HCT116 (cell line): Measurements from ENCODE around the gene SH2B3. TPM values are rescaled to one million over a fixed set of nuclear protein-coding genes. Genes with fewer than 3 reads are reported as not detected.

ENCODE experiments used
- ATAC-seq: fragments of 200-7000 bp; cut with Tn5 transposase; 2 replicates; pipeline ENCODE4 v1.9.1; 2020; ENCODE audit warnings: mild to moderate bottlenecking, moderate library complexity
- BruUV-seq: library from RNA; stranded (reverse); fragments of 400-500 nt; replicated peaks from 2 replicates; lab custom pipeline; 2021; lab: Mats Ljungman, UMichigan
- CTCF ChIA-PET: fragments of 300-600 bp; sonication (Branson Sonifier 250); formaldehyde crosslinking; loops from one replicate; lab custom pipeline; 2021; ENCODE audit warnings: antibody characterized with exemption; lab: Charles Lee
- POLR2A ChIA-PET: fragments of 300-600, 350-600 bp; sonication (Branson Sonifier 250); formaldehyde crosslinking; loops from one replicate; lab custom pipeline; 2021; ENCODE audit warnings: antibody characterized with exemption; lab: Charles Lee
- RAD21 ChIA-PET, 2 experiments: fragments of 300-600 bp; sonication (Branson Sonifier 250); formaldehyde crosslinking; loops; one replicate each; lab custom pipeline; 2023; ENCODE audit warnings: low total read pairs in 2 of 2; ENCODE audit not compliant: uncharacterized antibody in 2 of 2, unreplicated experiment in 2 of 2, low non-redundant PET in 1 of 2; lab: Charles Lee
- DNase-seq: peaks from one replicate; pipeline ENCODE4 v3.0.0-alpha.2; 2010; ENCODE audit warnings: low read depth, low spot score
- H2AFZ ChIP-seq: fragments of 200-600 bp; shearing (Covaris generic), sonication (generic); 2 replicates; pipeline ENCODE4 v1.6.1; 2017; ENCODE audit warnings: low read depth, mixed run types, mixed read lengths, antibody characterized with exemption, low read length; ENCODE audit not compliant: poor library complexity, severe bottlenecking
- H3K27ac ChIP-seq: 2 replicates; pipeline ENCODE4 v1.5.1; 2012; ENCODE audit warnings: low read depth, low read length
- H3K27me3 ChIP-seq: fragments of 200-600 bp; sonication (generic); 2 replicates; pipeline ENCODE4 v1.6.1; 2016; ENCODE audit warnings: mixed run types, low read length, mixed read lengths; ENCODE audit not compliant: insufficient read depth
- H3K36me3 ChIP-seq, 2 experiments: fragments of 200-500 bp in 1 of 2; fragments of 200-600 bp in 1 of 2; sonication (Bioruptor generic) in 1 of 2; sonication (generic) in 1 of 2; 2 replicates each; pipeline versions ENCODE4 v1.5.1 to v1.6.1; 2014 to 2016; ENCODE audit warnings: low read length in 2 of 2, inconsistent platforms in 1 of 2, mixed read lengths in 1 of 2, mixed run types in 1 of 2; ENCODE audit not compliant: insufficient read depth in 2 of 2, control insufficient read depth in 1 of 2
- H3K4me1 ChIP-seq, 2 experiments: fragments of 200-600 bp in 1 of 2; sonication (generic) in 1 of 2; 2 replicates each; pipeline versions ENCODE4 v1.5.1 to v1.6.1; 2012 to 2017; ENCODE audit warnings: low read length in 2 of 2, inconsistent platforms in 1 of 2, mild to moderate bottlenecking in 1 of 2, mixed read lengths in 1 of 2, mixed run types in 1 of 2, moderate library complexity in 1 of 2; ENCODE audit not compliant: insufficient read depth in 2 of 2, control insufficient read depth in 1 of 2
- H3K4me2 ChIP-seq: fragments of 200-600 bp; sonication (generic); 2 replicates; pipeline ENCODE4 v1.6.1; 2017; ENCODE audit warnings: mixed run types, low read length, mixed read lengths
- H3K4me3 ChIP-seq, 2 experiments: fragments of 200-600 bp in 1 of 2; sonication (generic) in 1 of 2; replicated peaks in 1 of 2; 2 replicates each; pipeline ENCODE4 v1.5.1; 2011 to 2016; ENCODE audit warnings: low read length in 2 of 2, control low read depth in 1 of 2, low read depth in 1 of 2, mild to moderate bottlenecking in 1 of 2, mixed read lengths in 1 of 2, mixed run types in 1 of 2
- H3K79me2 ChIP-seq: fragments of 200-600 bp; sonication (generic); 2 replicates; pipeline ENCODE4 v1.6.1; 2017; ENCODE audit warnings: mild to moderate bottlenecking, mixed run types, low read length, moderate library complexity, mixed read lengths; ENCODE audit not compliant: insufficient read depth
- H3K9ac ChIP-seq: fragments of 200-600 bp; sonication (generic); 2 replicates; pipeline ENCODE4 v1.6.1; 2016; ENCODE audit warnings: low read length, mixed read lengths
- H3K9me2 ChIP-seq: fragments of 200-600 bp; sonication (generic), shearing (Covaris generic); 2 replicates; pipeline ENCODE4 v1.6.1; 2017; ENCODE audit warnings: mixed run types, mild to moderate bottlenecking, moderate library complexity; ENCODE audit not compliant: insufficient read depth
- H3K9me3 ChIP-seq, 2 experiments: fragments of 200-500 bp in 1 of 2; fragments of 200-600 bp in 1 of 2; sonication (Bioruptor generic) in 1 of 2; sonication (generic) in 1 of 2; 2 replicates each; pipeline ENCODE4 v1.6.1; 2014 to 2017; ENCODE audit warnings: low read length in 2 of 2, mixed read lengths in 2 of 2, inconsistent platforms in 1 of 2, low read depth in 1 of 2, mild to moderate bottlenecking in 1 of 2, mixed run types in 1 of 2, moderate library complexity in 1 of 2; ENCODE audit not compliant: control insufficient read depth in 1 of 2, insufficient read depth in 1 of 2
- H4K20me1 ChIP-seq: fragments of 200-600 bp; sonication (generic), shearing (Covaris generic); 2 replicates; pipeline ENCODE4 v1.6.1; 2017; ENCODE audit warnings: mixed run types, mild to moderate bottlenecking, moderate library complexity; ENCODE audit not compliant: insufficient read depth
- EGR1 ChIP-seq: IDR thresholded peaks from 2 replicates; pipeline ENCODE4 v1.6.1; 2012; ENCODE audit warnings: low read depth
- ELF1 ChIP-seq: IDR thresholded peaks from 2 replicates; pipeline ENCODE4 v1.6.1; 2012; ENCODE audit warnings: low read depth, borderline replicate concordance
- EZH2 ChIP-seq: fragments of 200-600 bp; sonication (generic); IDR thresholded peaks from 2 replicates; pipeline ENCODE4 v1.6.1; 2017; ENCODE audit warnings: antibody characterized with exemption, mixed run types
- EZH2phosphoT487 ChIP-seq: fragments of 200-600 bp; IDR thresholded peaks from 2 replicates; pipeline ENCODE4 v1.6.1; 2018; ENCODE audit warnings: antibody characterized with exemption, borderline replicate concordance
- JUND ChIP-seq: IDR thresholded peaks from 2 replicates; pipeline ENCODE4 v1.6.1; 2012
- POLR2A ChIP-seq: IDR thresholded peaks from 2 replicates; pipeline ENCODE4 v1.7.0; 2011; ENCODE audit warnings: borderline replicate concordance; ENCODE audit not compliant: insufficient read depth, insufficient read length; ENCODE audit errors: extremely low read depth
- POLR2AphosphoS5 ChIP-seq: IDR thresholded peaks from 2 replicates; pipeline ENCODE4 v1.6.1; 2011; ENCODE audit warnings: mild to moderate bottlenecking, low read depth, low read length, moderate library complexity
- SRF ChIP-seq: IDR thresholded peaks from 2 replicates; pipeline ENCODE4 v1.6.1; 2012; ENCODE audit warnings: low read depth
- ZBTB33 ChIP-seq: IDR thresholded peaks from 2 replicates; pipeline ENCODE4 v1.6.1; 2011; ENCODE audit warnings: mild to moderate bottlenecking, low read length, moderate library complexity; ENCODE audit not compliant: insufficient replicate concordance; ENCODE audit errors: extremely low read depth
- intact Hi-C: fragments of 100-400 bp; cut with micrococcal nuclease; formaldehyde crosslinking; loops from 2 replicates; pipeline ENCODE4 v1.10.0; 2022
- total RNA-seq: library from RNA; stranded (reverse); gene quantifications from one replicate; pipeline ENCODE4 v1.2.1, GENCODE V29; 2021; ENCODE audit not compliant: unreplicated experiment

Gene SH2B3
- total RNA-seq, 1 experiment from 2014 or later: 17.3 TPM

GRCh38 chr12:111414711-111415252 is 9.1 kb downstream of the SH2B3 start:
- H3K79me2 ChIP-seq: peaks cover 21% of the 10 kb centered on the region; the same call in 1 of the 2 replicates
- no peaks in the 10 kb centered on the region for H3K9me2 ChIP-seq
- CTCF ChIA-PET: interaction anchor here (0.8 kb wide), 1 partner anchor 37 kb away, joined by 3 read pairs; no protein-coding TSS in a partner anchor

More at GRCh38 chr12:111414711-111415252, 9.1 kb downstream of the SH2B3 start:
- no TSS peak for BruUV-seq
- no peaks in the 10 kb centered on the region for H3K36me3 ChIP-seq
- intact Hi-C loops: no loop called here
- no peak overlapping the region for H3K27ac ChIP-seq
- H3K9ac ChIP-seq: no peak overlapping the region
- DNase-seq: no peak
- H2AFZ ChIP-seq: no peak overlapping the region
- H3K9me3 ChIP-seq: no peaks in the 10 kb centered on the region
- TF ChIP-seq ZBTB33 (no peak), ELF1 (no peak), POLR2A (no peak), EGR1 (no peak), SRF (no peak), POLR2AphosphoS5 (no peak), EZH2phosphoT487 (no peak), EZH2 (no peak), JUND (no peak)
- TF ChIP-seq, all 23 proteins: peak for 0
- Histone ChIP-seq H3K4me3 (no peak overlapping the region), H3K27me3 (no peaks in the 10 kb centered on the region), H3K4me1 (peaks cover 14 to 45% of the 10 kb centered on the region in 2 experiments), H3K4me2 (no peak overlapping the region), H4K20me1 (no peaks in the 10 kb centered on the region)
- no peak for ATAC-seq
- ChIA-PET POLR2A (no interaction called here), RAD21 (no interaction called here)
